ENCODE results near the gene TMEM245.

TMEM245 gene

GRCh38 chr9:109119439-109120203 lies at the start of gene TMEM245:
Gene TMEM245 (minus strand): TSS chr9:109119947. CDS start chr9:109119913, 34 bp downstream.
- peak within 1 kb of the TSS; percentile 92 for H3K27ac ChIP-seq
- TF ChIP-seq, protein P1, sequence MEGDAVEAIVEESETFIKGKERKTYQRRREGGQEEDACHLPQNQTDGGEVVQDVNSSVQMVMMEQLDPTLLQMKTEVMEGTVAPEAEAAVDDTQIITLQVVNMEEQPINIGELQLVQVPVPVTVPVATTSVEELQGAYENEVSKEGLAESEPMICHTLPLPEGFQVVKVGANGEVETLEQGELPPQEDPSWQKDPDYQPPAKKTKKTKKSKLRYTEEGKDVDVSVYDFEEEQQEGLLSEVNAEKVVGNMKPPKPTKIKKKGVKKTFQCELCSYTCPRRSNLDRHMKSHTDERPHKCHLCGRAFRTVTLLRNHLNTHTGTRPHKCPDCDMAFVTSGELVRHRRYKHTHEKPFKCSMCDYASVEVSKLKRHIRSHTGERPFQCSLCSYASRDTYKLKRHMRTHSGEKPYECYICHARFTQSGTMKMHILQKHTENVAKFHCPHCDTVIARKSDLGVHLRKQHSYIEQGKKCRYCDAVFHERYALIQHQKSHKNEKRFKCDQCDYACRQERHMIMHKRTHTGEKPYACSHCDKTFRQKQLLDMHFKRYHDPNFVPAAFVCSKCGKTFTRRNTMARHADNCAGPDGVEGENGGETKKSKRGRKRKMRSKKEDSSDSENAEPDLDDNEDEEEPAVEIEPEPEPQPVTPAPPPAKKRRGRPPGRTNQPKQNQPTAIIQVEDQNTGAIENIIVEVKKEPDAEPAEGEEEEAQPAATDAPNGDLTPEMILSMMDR (conservative IDR thresholded peaks at IDR 0.05), result no peak; the same call in 1 of the 2 replicates
- peak; percentile 96 for TF ChIP-seq ZFX (IDR thresholded peaks at IDR 0.05)

- no peak overlapping the region for H3K27ac ChIP-seq
- no peak for TF ChIP-seq ZFX (IDR thresholded peaks at IDR 0.05)
- TF ChIP-seq, protein P1 (conservative IDR thresholded peaks at IDR 0.05), result no peak
These were observed 48.4 kb upstream of the TMEM245 start for GRCh38 chr9:109168170-109168569.

GRCh38 chr9:109167716-109168115 lies 48.0 kb upstream of the TMEM245 start:
- H3K27ac ChIP-seq, result no peak overlapping the region
- TF ChIP-seq, protein P1 (conservative IDR thresholded peaks at IDR 0.05), result no peak
- no peak for TF ChIP-seq ZFX (IDR thresholded peaks at IDR 0.05)

GRCh38 chr9:109166771-109167601 lies 47.2 kb upstream of the TMEM245 start, which contains the start of gene FRRS1L:
Gene FRRS1L (minus strand): TSS chr9:109167249. CDS start chr9:109167138, 111 bp downstream.
- H3K27ac ChIP-seq, result no peak within 1 kb of the TSS
- TF ChIP-seq, protein P1 (conservative IDR thresholded peaks at IDR 0.05), result no peak
- no peak for TF ChIP-seq ZFX (IDR thresholded peaks at IDR 0.05)

DNA sequence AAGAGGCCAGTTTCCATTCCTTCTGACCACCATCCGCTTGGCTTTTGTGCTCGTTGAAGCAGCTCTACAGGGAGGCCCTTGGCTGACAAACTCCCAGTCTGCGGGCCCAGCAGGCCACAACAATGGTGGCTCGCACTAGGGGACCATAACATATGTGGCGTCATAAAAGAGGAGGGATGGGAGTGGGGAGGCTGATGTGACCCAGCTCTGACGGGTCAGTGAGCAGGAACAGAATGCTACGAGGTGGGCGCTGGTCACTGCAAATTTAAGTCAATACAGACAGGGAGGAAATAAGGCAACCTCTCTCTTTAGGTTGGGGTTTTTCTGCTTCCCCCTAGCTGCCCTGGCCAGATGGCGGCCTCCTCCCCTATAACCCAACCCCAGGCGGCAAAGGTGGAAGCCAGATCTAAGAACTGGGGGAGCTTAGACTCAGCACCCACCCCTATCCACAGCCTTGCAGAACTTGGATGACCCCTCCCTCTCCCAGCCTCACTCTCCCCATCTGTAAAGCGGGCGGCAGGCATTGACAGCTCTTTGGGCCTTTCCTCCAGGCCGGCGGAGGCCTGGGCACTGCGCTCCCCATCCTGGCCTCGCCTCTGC lies 46.5 kb upstream of the TMEM245 start:
- no peak overlapping the region for H3K27ac ChIP-seq
- TF ChIP-seq, protein P1 (conservative IDR thresholded peaks at IDR 0.05), result no peak
- no peak for TF ChIP-seq ZFX (IDR thresholded peaks at IDR 0.05)

DNA sequence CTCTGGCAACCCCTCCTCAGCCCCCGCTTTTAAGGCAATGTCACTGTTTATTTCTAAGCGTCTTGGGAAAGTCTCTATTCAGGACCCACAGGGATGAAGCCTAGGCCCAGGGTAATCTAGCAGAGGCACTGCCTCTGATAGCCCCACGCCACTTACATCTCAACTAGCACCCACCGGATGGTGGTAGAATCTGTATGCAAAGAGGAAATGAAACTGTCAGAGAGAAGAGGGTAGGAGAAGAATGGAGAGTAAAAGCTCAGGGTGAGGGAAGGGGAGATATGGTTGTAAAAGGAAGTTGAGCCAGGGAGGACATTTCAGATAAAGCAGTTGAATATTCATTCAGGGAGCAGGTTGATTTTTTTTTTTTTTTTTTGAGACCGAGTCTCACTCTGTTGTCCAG lies 44.3 kb upstream of the TMEM245 start:
- TF ChIP-seq ZFX (IDR thresholded peaks at IDR 0.05), result no peak
- TF ChIP-seq, protein P1 (conservative IDR thresholded peaks at IDR 0.05), result no peak

More for the DNA sequence above, 44.3 kb upstream of the TMEM245 start:
- no peak overlapping the region for H3K27ac ChIP-seq

All from C4-2B (cell line).